Muscle layer of colon (tissue), 2 donors: ENCODE measurements around the gene CDH11.

Experiments
- H3K27ac ChIP-seq: one replicate; pipeline ENCODE4 v1.7.0; 2013; ENCODE audit warnings: low read depth, mild to moderate bottlenecking, low read length, moderate library complexity
- H3K27me3 ChIP-seq, 2 donors: one replicate each; pipeline ENCODE4 v1.7.0; 2013; ENCODE audit warnings: low read length in 2 of 2, mild to moderate bottlenecking in 2 of 2; ENCODE audit not compliant: insufficient read depth in 2 of 2, control insufficient read depth in 1 of 2
- H3K36me3 ChIP-seq: one replicate; pipeline ENCODE4 v1.7.0; 2013; ENCODE audit warnings: mild to moderate bottlenecking, low read length; ENCODE audit not compliant: insufficient read depth
- H3K4me1 ChIP-seq: one replicate; pipeline ENCODE4 v1.7.0; 2013; ENCODE audit warnings: mild to moderate bottlenecking, low read length; ENCODE audit not compliant: insufficient read depth
- H3K4me3 ChIP-seq, 2 donors: one replicate each; pipeline ENCODE4 v1.7.0; 2013; ENCODE audit warnings: low read length in 2 of 2, low read depth in 1 of 2, mild to moderate bottlenecking in 1 of 2, moderate library complexity in 1 of 2
- H3K9ac ChIP-seq: one replicate; pipeline ENCODE4 v1.7.0; 2013; ENCODE audit warnings: low read length
- H3K9me3 ChIP-seq: one replicate; pipeline ENCODE4 v1.7.0; 2013; ENCODE audit warnings: mild to moderate bottlenecking, low read length
- donor health status: abdominal sarcoma.
- donor health status: Adenocarcinoma of cecum.

The CDH11 gene

DNA sequence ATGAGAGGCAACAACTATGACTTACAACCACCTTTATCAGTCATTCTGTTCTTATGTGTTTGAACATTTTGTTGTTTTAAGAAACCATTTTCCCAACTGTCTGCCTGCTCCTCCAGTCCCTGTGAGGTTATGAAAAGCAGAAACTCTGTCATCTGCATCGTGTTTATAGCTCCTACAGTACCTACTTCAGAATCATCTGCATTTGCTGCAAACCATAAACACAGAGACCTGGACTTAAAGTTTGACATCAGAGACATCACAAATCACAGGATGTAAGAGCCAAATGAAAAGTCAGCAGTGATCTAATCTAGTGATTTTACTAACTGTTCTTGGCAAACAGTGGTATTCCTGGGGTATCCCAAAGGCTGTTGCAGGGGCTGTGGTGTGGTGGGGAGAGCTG is 55.2 kb downstream of the CDH11 start:
- Histone ChIP-seq H3K9me3 (no peaks in the 10 kb centered on the region), H3K27me3 (no peaks in the 10 kb centered on the region), H3K27ac (no peak overlapping the region), H3K4me1 (peaks cover 33% of the 10 kb centered on the region), H3K36me3 (no peaks in the 10 kb centered on the region), H3K9ac (no peak overlapping the region), H3K4me3 (no peak overlapping the region)

- Histone ChIP-seq H3K9ac (no peak overlapping the region), H3K4me3 (no peak overlapping the region), H3K4me1 (peaks cover 18% of the 10 kb centered on the region), H3K36me3 (no peaks in the 10 kb centered on the region), H3K9me3 (no peaks in the 10 kb centered on the region), H3K27me3 (no peaks in the 10 kb centered on the region), H3K27ac (no peak overlapping the region)
These were observed 56.8 kb downstream of the CDH11 start for GRCh38 chr16:65065031-65065430.

DNA sequence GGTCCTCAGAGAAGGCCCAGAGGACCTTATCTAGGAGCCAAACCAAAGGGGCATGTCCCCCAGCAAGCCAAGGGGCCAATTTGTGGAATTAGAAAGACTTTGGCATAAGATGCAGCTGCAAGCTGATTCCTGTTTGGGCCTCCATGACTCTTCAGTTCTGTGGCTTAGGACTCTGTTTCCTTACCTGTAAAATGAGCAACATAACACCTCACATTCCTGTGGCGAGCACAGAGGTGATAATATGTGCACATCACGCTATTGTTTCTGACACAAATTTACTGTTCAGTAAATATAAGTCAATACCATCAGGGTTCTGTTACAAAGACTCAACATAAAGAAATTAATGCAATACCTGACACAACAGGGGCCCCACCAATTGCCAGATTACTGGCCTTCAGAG is 57.7 kb downstream of the CDH11 start:
- Histone ChIP-seq H3K9me3 (no peaks in the 10 kb centered on the region), H3K4me3 (no peak overlapping the region), H3K9ac (no peak overlapping the region), H3K4me1 (peaks cover 18% of the 10 kb centered on the region), H3K36me3 (no peaks in the 10 kb centered on the region), H3K27ac (no peak overlapping the region), H3K27me3 (no peaks in the 10 kb centered on the region)

GRCh38 chr16:65062736-65063583 is 58.9 kb downstream of the CDH11 start:
- peaks cover 17% of the 10 kb centered on the region for H3K4me1 ChIP-seq
- H3K27me3 ChIP-seq: no peaks in the 10 kb centered on the region
- H3K27ac ChIP-seq: no peak overlapping the region
- no peaks in the 10 kb centered on the region for H3K36me3 ChIP-seq
- no peaks in the 10 kb centered on the region for H3K9me3 ChIP-seq
- no peak overlapping the region for H3K9ac ChIP-seq
- no peak overlapping the region for H3K4me3 ChIP-seq

- no peaks in the 10 kb centered on the region for H3K9me3 ChIP-seq
- no peaks in the 10 kb centered on the region for H3K27me3 ChIP-seq
- no peak overlapping the region for H3K27ac ChIP-seq
- no peak overlapping the region for H3K4me3 ChIP-seq
- H3K4me1 ChIP-seq: peaks cover 11% of the 10 kb centered on the region
- H3K36me3 ChIP-seq: no peaks in the 10 kb centered on the region
- no peak overlapping the region for H3K9ac ChIP-seq
These were observed 59.8 kb downstream of the CDH11 start for GRCh38 chr16:65061935-65062518.

- H3K36me3 ChIP-seq: no peaks in the 10 kb centered on the region
- H3K27me3 ChIP-seq: no peaks in the 10 kb centered on the region
- H3K4me3 ChIP-seq: no peak overlapping the region
- H3K4me1 ChIP-seq: peaks cover 11% of the 10 kb centered on the region
- H3K27ac ChIP-seq: no peak overlapping the region
- H3K9ac ChIP-seq: no peak overlapping the region
- H3K9me3 ChIP-seq: no peaks in the 10 kb centered on the region
These were observed 60.6 kb downstream of the CDH11 start for GRCh38 chr16:65061263-65061662.

- Histone ChIP-seq H3K36me3 (no peaks in the 10 kb centered on the region), H3K4me3 (no peak overlapping the region), H3K4me1 (peaks cover 11% of the 10 kb centered on the region), H3K27me3 (no peaks in the 10 kb centered on the region), H3K9me3 (no peaks in the 10 kb centered on the region), H3K27ac (no peak overlapping the region), H3K9ac (no peak overlapping the region)
These were observed 62.4 kb downstream of the CDH11 start for GRCh38 chr16:65059406-65059980.

DNA sequence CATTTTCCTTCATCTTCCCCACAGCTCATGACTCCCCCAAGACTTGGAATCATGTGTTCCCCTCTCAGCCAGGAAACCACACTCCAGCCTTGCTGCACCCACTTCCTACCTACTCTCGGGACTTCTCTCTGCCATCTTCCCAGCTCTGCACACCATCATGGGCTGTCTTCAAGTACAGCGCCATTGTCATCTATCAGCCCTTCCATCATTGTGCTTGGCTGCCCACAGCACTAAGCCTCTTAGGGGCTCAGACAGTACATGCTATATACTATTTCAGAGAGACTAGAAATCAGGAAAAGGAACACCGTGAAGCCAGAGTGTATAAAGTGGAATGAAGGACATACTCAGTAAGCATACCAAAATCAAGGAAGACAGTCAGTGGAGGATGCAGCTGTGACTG is 64.7 kb downstream of the CDH11 start:
- Histone ChIP-seq H3K4me3 (no peak overlapping the region), H3K36me3 (no peaks in the 10 kb centered on the region), H3K27ac (no peak overlapping the region), H3K27me3 (no peaks in the 10 kb centered on the region), H3K9me3 (no peaks in the 10 kb centered on the region), H3K9ac (no peak overlapping the region), H3K4me1 (peaks cover 4% of the 10 kb centered on the region)

GRCh38 chr16:65054457-65054856 is 67.4 kb downstream of the CDH11 start:
- H3K4me3 ChIP-seq: no peak overlapping the region
- H3K36me3 ChIP-seq: no peaks in the 10 kb centered on the region
- H3K4me1 ChIP-seq: no peaks in the 10 kb centered on the region
- H3K27ac ChIP-seq: no peak overlapping the region
- no peak overlapping the region for H3K9ac ChIP-seq
- H3K9me3 ChIP-seq: no peaks in the 10 kb centered on the region
- no peaks in the 10 kb centered on the region for H3K27me3 ChIP-seq

GRCh38 chr16:65049679-65050078 is 72.2 kb downstream of the CDH11 start:
- Histone ChIP-seq H3K9me3 (no peaks in the 10 kb centered on the region), H3K27ac (no peak overlapping the region), H3K36me3 (no peaks in the 10 kb centered on the region), H3K9ac (no peak overlapping the region), H3K27me3 (no peaks in the 10 kb centered on the region), H3K4me1 (no peaks in the 10 kb centered on the region), H3K4me3 (no peak overlapping the region)

DNA sequence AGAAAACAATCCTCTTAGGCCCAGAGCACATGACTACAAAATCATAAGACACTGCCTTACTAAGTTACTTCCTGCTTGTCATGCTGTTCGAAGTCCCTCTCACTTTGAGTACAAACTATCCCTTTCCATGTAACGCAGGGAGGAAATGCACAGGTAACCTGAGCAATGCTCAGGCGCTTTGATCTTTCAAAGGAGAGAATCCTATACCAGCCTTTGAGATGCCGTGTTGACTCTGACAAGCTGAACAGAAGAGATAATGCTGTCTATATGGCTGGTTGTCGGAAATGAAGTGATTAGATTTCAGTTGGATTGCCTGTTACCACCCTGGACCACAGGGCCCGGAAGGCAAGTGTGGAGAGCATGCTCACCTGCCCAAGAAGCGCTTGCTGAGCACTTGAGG is 75.9 kb downstream of the CDH11 start:
- H3K9me3 ChIP-seq: no peaks in the 10 kb centered on the region
- H3K27me3 ChIP-seq: no peaks in the 10 kb centered on the region
- no peak overlapping the region for H3K4me3 ChIP-seq
- H3K9ac ChIP-seq: no peak overlapping the region
- no peak overlapping the region for H3K27ac ChIP-seq
- H3K36me3 ChIP-seq: no peaks in the 10 kb centered on the region
- no peaks in the 10 kb centered on the region for H3K4me1 ChIP-seq
